Urinary bladder (tissue), 4 donors: Measurements from ENCODE around the gene TPPP2. TPM values are rescaled to one million over a fixed set of nuclear protein-coding genes. Genes with fewer than 3 reads are reported as not detected.

Experiments
- DNase-seq: peaks from one replicate; pipeline ENCODE4 v3.0.0-alpha.2; 2015; ENCODE audit errors: extremely low spot score
- H3K27ac ChIP-seq: one replicate; pipeline ENCODE4 v1.5.1; 2013; ENCODE audit warnings: low read depth, mild to moderate bottlenecking, moderate library complexity
- H3K36me3 ChIP-seq: one replicate; pipeline ENCODE4 v1.6.1; 2013; ENCODE audit warnings: mild to moderate bottlenecking, moderate library complexity; ENCODE audit not compliant: insufficient read depth
- H3K4me1 ChIP-seq: one replicate; pipeline ENCODE4 v1.6.1; 2013; ENCODE audit warnings: mild to moderate bottlenecking, moderate library complexity; ENCODE audit not compliant: insufficient read depth
- H3K4me3 ChIP-seq: one replicate; pipeline ENCODE4 v1.5.1; 2013; ENCODE audit warnings: low read depth, low read length
- WGBS: extraction: QIAGEN DNeasy Blood & Tissue Kit; methylation state at CpG from one replicate; pipeline ENCODE4 v1.1.7; 2013; 5-methylcytosine and 5-hydroxymethylcytosine counted together
- polyA plus RNA-seq: library from polyadenylated mRNA; stranded (reverse); fragments of 200-250 nt; gene quantifications from one replicate; pipeline ENCODE4 v1.2.3, GENCODE V29; 2013
- total RNA-seq: library from RNA; depleted of rRNA; stranded (reverse); fragments of >200 nt; gene quantifications from one replicate; pipeline ENCODE4 v1.2.3, GENCODE V29; 2014
- donor health status: healthy with polysubstance abuse.
- donor health status: healthy.

Gene TPPP2
- total and polyA plus RNA-seq, 2 donors: not detected

- H3K4me3 ChIP-seq: no peak overlapping the region
- H3K4me1 ChIP-seq: no peaks in the 10 kb centered on the region
- WGBS: 33% methylated on average over 3 of the region's 3 CpGs
- no peaks in the 10 kb centered on the region for H3K36me3 ChIP-seq
- no peak overlapping the region for H3K27ac ChIP-seq
- no peak for DNase-seq
Measured at GRCh38 chr14:21063479-21063878, 33.5 kb downstream of the TPPP2 start.

GRCh38 chr14:21066882-21067502 is 37.0 kb downstream of the TPPP2 start:
- WGBS: 83% methylated on average over 7 of the region's 7 CpGs

GRCh38 chr14:21068521-21069387 is 38.7 kb downstream of the TPPP2 start:
- Histone ChIP-seq H3K4me1 (no peaks in the 10 kb centered on the region), H3K4me3 (peak overlapping the region; percentile 62), H3K27ac (no peak overlapping the region), H3K36me3 (no peaks in the 10 kb centered on the region)
- DNase-seq: peak; percentile 67
- WGBS: 4% methylated on average over 45 of the region's 45 CpGs

More at GRCh38 chr14:21066882-21067502, 37.0 kb downstream of the TPPP2 start:
- H3K4me1 ChIP-seq: no peaks in the 10 kb centered on the region
- DNase-seq: no peak
- no peak overlapping the region for H3K27ac ChIP-seq
- no peaks in the 10 kb centered on the region for H3K36me3 ChIP-seq
- no peak overlapping the region for H3K4me3 ChIP-seq

- peak overlapping the region; percentile 31 for H3K27ac ChIP-seq
- peaks cover 2% of the 10 kb centered on the region for H3K36me3 ChIP-seq
- peak; percentile 40 for DNase-seq
- peak overlapping the region; percentile 62 for H3K4me3 ChIP-seq
- under 1% methylated on average over 40 of the region's 40 CpGs for WGBS
- H3K4me1 ChIP-seq: no peaks in the 10 kb centered on the region
Measured at GRCh38 chr14:21069388-21070082, 39.5 kb downstream of the TPPP2 start.

DNA sequence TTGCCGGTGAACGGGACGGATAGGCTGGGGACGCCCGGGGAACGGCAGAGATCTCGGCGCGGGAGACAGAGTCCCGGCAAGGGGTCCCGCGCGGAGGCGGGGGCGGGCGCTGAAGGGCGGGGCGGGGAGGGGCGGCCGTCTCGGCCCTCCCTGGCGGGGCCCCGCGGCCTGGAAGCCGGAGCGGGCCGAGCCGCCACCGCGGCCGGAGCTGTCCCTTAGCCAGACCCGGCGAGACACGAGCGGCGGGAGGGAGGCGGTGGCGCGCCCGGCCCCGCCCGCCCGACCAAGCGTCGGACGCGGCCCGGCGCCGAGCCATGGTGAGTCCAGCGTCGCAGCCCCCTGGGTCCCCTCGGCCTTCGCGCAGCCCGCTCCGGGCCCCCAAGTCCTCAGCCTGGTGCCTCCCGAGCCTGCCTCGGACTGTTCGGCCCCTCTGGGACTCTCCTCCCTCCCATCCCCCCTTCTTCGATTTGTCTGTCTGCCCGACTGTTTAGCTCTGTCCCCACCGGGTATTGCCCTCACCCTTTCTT is 40.1 kb downstream of the TPPP2 start, which contains the start of gene ARHGEF40:
ARHGEF40 (plus strand) TSS at position 222 of the 527 bp plus-strand sequence; CDS start at position 315, 93 bp downstream.
- Histone ChIP-seq H3K4me3 (peak within 1 kb of the TSS; percentile 62), H3K36me3 (peaks cover 2% of the 10 kb centered on the region), H3K27ac (peak within 1 kb of the TSS; percentile 89), H3K4me1 (no peaks in the 10 kb centered on the region)
- WGBS: under 1% methylated on average over 63 of the region's 63 CpGs
- DNase-seq: no peak

DNA sequence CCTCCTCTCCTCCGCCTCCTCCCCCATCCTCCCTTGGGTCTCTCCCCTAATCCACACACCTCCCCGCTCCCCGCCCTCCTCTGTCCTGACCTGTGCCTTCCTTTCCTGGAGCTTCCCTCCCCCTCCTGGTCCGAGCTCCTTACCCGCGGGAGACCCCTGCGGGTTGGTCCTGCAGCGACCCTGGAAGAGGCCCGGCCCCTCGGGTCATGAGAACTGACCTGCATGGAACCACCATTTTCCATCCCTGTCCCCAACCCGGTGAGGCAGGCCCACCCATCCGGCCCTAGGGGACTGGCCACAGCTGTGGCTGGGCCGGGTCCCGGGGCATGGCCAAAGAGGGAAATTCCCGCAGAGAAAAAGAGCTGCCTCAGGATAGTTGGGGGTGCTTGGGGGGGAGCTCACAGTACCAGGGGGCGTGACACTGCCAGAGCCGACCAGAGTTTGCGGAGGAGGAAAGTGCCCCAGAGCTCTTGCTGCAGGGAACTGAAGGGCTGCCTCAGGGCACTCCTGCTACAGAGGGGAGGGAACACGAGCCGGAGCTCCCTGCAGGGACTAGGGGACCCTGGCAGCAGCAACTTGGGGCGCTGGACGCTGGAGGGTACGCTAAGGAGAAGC is 40.7 kb downstream of the TPPP2 start:
- no peak for DNase-seq
- under 1% methylated on average over 23 of the region's 23 CpGs for WGBS
- Histone ChIP-seq H3K36me3 (peaks cover 2% of the 10 kb centered on the region), H3K4me3 (peak overlapping the region; percentile 62), H3K4me1 (no peaks in the 10 kb centered on the region), H3K27ac (peak overlapping the region; percentile 89)

GRCh38 chr14:21071225-21072030 is 41.4 kb downstream of the TPPP2 start:
- peak; percentile 86 for DNase-seq
- peak overlapping the region; percentile 73 for H3K27ac ChIP-seq
- under 1% methylated on average over 37 of the region's 37 CpGs for WGBS
- peaks cover 2% of the 10 kb centered on the region for H3K36me3 ChIP-seq
- H3K4me3 ChIP-seq: peak overlapping the region; percentile 62
- H3K4me1 ChIP-seq: no peaks in the 10 kb centered on the region

DNA sequence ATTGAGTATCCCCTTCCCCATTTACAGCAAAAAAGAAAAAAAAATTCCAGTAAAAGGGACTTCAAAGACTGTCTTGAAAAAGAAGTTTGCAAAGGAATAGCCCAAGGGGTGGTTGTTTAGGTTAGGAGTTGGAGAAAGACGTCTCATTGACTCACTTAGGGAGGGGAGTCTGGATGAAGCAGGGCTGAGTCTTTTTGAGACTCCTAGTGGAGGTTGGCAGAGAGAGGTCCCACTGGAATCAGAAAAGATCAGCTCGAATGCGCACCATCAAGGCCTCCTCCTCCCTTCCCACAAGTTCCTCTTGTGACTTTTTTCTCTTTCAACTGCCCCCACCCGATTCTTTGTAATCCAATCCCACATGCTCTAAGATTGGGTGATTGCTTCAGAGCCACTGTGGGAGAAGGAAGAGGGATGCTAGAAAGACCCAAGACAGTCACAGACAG is 42.0 kb downstream of the TPPP2 start:
- Histone ChIP-seq H3K36me3 (peaks cover 2% of the 10 kb centered on the region), H3K4me1 (no peaks in the 10 kb centered on the region), H3K4me3 (no peak overlapping the region), H3K27ac (peak overlapping the region; percentile 73)
- WGBS: 25% methylated on average over 4 of the region's 4 CpGs
- DNase-seq: peak; percentile 20

GRCh38 chr14:21072781-21073339 is 42.8 kb downstream of the TPPP2 start:
- H3K4me3 ChIP-seq: no peak overlapping the region
- WGBS: 88% methylated on average over 9 of the region's 9 CpGs
- peaks cover 2% of the 10 kb centered on the region for H3K36me3 ChIP-seq
- no peak overlapping the region for H3K27ac ChIP-seq
- no peak for DNase-seq
- no peaks in the 10 kb centered on the region for H3K4me1 ChIP-seq

DNA sequence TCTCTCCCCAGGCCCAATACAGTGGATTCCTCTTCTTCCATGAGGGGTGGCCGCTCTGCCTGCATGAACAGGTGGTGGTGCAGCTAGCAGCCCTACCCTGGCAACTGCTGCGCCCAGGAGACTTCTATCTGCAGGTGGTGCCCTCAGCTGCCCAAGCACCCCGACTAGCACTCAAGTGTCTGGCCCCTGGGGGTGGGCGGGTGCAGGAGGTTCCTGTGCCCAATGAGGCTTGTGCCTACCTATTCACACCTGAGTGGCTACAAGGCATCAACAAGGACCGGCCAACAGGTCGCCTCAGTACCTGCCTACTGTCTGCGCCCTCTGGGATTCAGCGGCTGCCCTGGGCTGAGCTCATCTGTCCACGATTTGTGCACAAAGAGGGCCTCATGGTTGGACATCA is 43.9 kb downstream of the TPPP2 start:
- Histone ChIP-seq H3K27ac (no peak overlapping the region), H3K4me3 (no peak overlapping the region), H3K36me3 (peaks cover 2% of the 10 kb centered on the region), H3K4me1 (no peaks in the 10 kb centered on the region)
- WGBS: 89% methylated on average over 9 of the region's 9 CpGs
- DNase-seq: no peak

GRCh38 chr14:21074398-21075272 is 44.6 kb downstream of the TPPP2 start:
- 89% methylated on average over 26 of the region's 26 CpGs for WGBS
- Histone ChIP-seq H3K4me1 (no peaks in the 10 kb centered on the region), H3K36me3 (peaks cover 2% of the 10 kb centered on the region), H3K4me3 (no peak overlapping the region), H3K27ac (no peak overlapping the region)
- DNase-seq: no peak
